NCI-H2227 (cell line): ENCODE data around the gene DNAH3.
A peak's percentile ranks its signal among the peaks of the same experiment; 100 is the strongest.
"Not testable (repeated sequence)": the region's sequence is repeated elsewhere in the genome, so short reads cannot be mapped to it uniquely, and the experiment has no call there.

Source experiments
- DNase-seq: peaks from one replicate; lab custom pipeline; 2025; ENCODE audit not compliant: unreplicated experiment; lab: John Stamatoyannopoulos, UW

DNAH3 gene

DNA sequence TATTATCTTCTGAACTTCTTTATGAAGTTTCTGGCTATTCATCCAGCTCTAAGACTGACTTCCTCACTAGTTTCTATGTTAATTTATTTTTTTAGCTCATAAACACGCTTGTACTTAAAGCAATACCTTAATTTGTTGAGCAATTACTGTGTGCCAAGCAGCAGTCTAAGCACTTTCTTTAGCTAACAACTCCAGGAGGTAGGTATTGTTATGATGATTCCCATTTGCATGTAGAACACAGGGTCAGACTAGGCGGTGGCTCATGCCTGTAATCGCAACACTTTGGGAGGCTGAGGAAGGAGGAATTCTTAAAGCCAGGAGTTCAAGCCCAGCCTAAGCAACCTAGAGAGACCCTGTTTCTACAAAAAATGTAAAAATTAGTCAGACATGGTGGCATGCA, 19.8 kb downstream of the DNAH3 start:
- DNase-seq, result no peak

DNA sequence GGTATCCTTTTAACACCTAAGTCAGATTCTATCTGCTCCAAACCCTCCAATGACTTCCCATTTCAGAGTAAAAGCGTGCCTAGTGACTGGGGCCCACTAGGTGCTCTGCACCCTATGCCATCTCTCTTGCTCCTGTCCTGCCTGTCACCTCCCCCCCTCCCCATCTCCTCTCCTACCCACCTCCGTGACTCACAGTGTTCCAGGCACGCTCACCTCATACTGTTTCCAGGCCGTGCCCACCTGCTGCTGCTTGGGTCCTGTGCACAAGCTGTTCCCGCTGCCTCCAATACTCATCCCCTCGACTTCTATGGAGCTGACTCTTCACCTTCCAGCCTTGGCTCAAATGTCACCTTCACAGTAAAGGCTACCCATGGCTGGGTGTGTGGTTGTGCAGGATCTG, 21.7 kb downstream of the DNAH3 start:
- DNase-seq, result no peak

DNA sequence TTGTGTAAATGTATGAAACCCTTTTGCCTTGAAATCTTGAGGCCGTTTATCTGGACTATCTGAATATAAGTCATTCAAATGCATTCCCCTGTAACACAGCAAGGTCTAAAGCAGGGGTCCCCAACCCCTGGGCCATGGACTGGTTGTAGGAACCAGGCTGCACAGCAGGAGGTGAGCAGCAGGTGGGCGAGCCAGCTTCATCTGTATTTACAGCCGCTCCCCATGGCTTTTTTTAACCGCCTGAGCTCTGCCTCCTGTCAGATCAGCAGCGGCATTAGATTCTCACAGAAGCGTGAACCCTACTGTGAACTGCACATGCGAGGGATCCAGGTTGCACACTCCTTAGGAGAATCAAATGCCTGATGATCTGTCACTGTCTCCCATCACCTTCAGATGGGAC, 24.1 kb downstream of the DNAH3 start:
- no peak for DNase-seq

DNA sequence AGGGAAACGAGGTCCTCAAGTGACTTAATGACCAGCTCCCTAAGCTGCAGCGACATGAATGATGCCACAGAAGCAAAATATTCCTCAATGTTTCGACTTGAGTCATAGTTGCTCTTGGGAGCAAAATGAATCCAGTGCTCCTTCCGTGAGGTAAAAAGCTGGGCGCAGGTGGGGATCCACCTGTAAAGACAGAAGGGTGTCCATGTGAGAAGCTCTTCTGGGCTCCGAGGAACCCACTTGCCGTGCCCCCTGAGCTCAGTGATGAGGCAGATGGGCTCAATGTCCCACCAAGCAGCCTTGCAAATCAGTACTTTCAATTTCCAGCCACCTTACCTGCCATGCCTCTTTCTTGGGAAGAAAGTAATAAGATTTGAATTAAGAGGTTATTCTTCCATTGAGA, 25.5 kb downstream of the DNAH3 start:
- no peak for DNase-seq

DNA sequence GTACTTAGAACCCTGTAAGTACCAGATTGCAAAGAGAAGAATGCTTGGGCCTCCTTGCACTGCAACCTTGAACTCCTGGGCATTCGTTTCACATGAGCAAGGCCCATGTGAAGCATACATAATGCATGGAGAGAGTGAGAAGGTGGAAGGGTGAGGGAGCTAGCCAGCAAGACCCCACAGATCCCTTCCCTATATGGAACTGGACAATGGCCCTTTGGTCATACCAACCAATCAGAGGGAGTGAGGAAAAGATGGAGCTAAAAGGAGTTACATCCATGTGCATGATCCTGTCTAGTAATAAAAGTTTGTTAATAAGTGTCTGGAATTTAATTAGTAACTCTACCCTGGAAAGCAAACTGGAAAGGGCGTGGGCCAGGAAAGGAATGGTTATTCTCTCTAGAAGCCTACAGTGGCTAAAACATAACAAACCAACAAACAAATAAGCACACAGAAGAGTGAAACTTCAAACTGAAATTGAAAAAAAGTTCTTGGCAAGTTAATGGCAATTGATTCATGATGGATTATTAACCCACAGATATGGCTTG, 29.6 kb downstream of the DNAH3 start:
- no peak for DNase-seq

DNA sequence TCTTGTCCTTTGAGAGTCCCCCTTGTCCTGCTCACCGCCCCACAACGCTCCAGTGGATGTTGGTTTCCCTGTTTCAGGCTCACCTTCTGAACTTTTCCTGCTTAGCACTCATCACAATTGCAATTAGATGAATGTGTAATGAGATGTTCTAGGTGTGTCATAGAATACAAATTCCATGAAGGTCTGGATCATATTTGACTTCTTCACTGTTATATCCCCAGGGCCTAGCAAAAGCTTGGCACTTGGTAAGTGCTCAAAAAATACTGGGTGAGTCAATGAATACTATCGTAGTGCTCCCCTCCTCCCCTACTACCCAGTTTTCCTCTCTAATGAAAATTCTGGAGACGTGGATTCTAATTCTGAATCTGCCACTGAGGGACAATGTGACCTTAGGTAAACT, 33.1 kb downstream of the DNAH3 start:
- no peak for DNase-seq

DNA sequence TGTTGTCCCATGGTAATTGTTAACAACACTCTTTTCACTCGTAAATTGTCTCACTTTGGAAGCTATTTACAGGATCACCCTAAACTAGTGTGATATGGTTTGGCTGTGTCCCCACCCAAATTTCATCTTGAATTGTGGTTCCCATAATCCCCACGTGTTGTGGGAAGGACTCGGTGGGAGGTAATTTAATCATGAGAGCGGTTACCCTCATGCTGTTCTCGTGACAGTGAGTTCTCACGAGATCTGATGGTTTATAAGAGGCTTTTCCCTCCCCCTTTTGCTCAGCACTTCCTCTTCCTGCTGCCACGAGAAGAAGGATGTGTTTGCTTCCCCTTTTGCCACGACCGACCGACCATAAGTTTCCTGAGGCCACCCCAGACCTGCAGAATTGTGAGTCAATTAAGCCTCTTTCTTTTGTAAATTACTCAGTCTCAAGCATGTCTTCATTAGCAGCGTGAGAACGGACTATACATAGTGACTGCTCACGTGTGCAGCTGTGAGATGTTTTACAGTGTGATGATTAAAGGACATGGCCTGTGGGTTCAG, 34.4 kb downstream of the DNAH3 start:
- no peak for DNase-seq

DNA sequence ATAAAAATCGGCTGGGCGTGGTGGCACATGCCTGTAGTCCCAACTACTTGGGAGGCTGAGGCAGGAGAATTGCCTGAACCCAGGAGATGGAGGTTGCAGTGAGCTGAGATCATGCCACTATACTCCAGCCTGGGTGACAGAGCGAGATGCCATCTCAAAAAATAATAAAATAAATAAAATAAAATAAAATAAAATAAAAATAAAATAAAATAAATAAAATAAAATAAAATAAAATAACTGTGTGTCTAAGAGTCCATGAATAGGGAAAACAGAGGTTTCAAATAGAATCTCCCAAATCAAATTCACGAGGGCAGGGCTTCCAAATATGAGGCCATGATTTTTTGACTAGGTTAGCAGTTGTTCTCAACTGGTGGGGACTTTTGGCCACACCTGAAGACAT, 35.1 kb downstream of the DNAH3 start:
- not testable (repeated sequence) for DNase-seq

DNA sequence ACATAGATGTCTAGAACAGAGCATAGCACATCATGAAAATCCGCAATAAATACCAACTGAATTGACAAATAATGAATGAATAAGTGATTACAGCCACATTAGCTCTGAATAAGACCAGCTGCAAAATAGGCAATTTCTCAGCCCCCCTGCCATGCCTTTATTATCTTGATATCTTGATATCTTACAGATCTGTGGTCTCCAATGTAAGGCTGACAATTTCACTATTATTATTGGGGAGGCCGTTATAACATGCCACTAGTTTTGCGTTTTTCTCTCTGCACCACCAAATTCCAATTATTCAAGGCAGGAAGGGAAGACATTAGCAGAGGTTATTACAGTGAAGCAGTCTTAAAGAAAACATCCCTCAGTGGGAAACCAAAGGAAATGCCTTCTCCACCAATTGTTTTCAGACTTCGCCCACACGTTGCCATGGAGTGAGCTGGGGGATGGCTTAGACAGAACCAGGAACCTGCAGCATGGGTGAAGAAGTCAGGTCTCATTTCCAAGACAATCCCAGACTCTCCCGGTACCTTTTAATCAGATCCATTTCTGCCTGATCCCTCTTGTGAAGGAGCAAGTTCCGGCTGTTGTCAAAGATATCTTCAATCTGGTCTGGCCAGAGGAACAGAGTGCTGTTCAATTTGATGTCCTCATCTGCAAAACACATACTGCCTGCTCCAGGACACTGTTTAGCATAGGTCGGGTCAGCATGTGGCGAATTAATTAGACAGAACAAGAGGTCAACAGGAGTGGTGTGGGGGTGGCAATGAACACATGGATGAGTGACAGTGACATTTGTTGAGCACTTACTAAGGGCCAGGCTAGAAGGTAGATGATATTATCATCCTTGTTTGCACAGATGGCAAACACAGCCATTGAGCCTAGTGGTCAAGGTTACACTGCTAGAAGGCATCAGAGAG, 46.4 kb downstream of the DNAH3 start:
- peak; percentile 66 for DNase-seq

DNA sequence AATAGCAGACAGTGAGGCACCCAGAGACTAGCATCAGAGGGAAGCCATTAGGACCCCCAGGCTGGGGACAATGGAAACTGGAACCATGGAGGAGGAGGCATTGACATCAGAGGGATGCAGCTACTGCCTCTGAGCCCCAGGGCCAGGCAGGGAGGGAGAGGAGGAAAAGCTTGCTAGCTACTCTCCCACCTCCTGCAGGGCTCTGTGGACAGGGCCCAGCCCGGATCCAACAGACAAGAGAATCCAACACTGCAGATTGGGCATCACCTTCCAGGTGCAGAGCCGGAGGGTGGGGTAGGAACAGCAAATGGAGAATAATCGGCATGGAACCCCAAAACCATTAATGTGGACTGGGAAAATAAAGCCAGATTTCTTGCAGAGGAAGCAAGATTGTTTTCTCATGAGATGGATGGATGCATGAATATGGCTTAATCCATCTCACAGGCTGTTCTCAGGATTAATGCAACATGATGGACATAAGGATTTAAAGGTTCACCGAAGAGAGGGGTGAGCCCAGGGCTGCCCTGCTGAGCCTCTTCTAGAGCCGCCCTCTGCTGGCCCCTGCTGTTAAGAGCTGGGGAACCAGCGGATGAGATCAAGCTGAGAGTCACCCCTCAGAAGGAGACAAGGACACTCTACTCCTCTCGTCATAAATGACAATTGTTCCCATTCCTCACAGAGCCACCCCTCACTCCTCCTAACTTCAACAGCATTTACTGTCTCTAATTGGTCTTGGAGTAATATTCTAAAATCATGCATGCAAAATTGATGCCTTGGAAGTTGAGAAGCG, 48.8 kb downstream of the DNAH3 start:
- peak; percentile 5 for DNase-seq

DNA sequence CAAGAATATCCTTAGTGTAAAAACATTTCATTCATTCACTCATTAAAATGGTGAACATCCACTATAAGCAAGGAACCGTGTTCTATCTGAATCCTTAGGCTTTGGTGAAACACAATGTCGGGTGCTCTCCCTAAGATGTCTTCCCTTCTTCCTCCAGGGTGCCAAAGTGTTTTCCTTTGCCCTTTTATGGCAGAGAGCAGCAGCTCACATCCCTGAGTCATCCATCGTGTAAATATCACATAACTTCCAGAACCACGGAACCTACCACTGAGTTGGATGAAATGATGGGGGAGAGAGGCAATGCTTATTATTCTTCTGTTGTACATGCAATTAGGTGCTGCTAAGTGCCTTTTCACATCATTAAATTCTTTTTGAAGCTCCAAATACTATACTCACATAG, 50.2 kb downstream of the DNAH3 start:
- DNase-seq, result no peak

DNA sequence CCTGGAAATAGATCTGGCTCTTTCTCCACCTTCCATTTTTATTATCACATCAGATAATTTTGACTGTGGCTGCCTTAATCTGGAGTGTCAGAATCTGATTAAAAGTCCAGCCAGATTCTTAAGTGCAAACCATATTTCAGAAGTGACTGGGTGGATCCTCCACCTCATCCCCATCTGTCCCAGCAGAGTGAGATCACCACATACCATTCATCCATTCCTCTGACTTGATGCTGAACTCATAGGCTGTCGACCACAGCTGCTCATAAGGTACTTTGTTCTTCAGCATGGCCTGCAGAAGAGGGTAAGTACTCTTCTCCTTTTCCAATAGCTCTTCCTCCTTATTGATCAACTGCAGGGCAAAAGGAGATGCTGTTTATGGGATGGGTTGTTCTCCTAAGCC, 53.5 kb downstream of the DNAH3 start:
- no peak for DNase-seq

DNA sequence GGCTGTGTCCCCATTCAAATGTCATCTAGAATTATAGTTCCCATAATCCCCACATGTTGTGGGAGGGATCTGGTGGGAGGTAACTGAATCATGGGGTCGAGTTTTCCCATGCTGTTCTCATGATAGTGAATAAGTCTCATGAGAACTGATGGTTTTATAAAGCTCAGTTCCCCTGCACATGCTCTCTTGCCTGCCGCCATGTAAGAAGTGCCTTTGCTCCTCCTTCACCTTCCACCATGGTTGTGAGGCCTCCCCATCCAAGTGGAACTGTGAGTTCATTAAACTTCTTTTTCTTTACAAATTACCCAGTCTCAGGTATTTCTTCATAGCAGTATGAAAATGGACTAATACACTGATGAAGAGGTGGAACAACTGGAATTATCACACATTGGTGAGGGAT, 55.9 kb downstream of the DNAH3 start:
- not testable (repeated sequence) for DNase-seq

DNA sequence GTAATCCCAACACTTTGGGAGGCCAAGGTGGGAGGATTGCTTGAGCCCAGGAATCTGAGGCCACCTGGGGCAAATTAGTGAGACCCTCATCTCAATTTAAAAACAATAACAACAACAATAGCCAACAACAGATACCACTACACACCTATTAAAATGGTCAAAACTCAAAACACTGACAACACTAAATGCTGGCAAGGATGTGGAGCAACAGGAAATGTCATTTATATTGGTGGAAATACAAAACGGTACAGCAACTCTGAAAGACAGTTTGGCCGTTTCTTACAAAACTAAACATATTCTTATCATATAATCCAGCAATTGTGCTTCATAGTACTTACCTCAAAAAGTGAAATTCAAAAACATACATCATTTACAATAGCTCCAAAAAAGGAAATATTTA, 57.7 kb downstream of the DNAH3 start:
- no peak for DNase-seq

DNA sequence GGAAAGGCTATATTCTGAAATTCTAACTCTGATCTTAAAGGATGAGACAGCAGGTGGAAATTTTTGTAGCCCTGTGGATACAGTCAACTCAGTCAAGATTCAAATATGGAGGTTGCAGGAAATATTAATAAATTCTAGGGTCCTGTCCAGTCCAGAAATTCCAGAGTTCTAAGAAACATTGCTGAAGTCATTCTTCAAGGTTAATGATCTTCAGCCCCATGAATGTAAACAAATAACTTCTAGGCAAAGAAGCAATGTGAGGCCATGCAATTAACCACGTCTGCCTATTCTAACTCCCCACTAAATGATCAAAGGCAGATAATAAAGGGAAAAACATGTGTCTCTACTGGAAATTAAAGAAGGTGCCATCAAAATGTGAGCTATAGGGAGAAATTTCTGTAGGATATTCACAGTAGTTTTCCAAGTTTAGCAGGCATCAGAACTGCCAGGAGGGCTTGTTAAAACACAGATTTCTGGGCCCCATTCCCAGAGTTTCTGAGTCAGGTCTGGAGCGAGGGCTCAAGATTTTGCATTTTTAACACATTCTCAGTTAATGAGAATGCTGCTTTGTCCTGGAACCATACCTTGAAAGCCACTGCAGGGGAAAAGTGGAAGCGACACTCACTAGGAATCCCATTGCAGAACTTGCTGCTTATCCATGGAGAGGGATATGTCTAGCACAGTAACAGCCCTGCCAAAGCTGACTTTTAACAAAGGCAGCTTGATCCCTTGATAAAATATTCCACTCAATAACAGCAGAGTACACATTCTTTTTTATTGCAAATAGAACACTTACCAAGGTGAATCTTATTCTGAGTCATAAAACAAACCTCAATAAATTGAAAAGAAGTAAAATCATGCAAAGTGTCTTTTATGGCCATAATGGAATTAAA, 61.8 kb downstream of the DNAH3 start:
- DNase-seq, result no peak

DNA sequence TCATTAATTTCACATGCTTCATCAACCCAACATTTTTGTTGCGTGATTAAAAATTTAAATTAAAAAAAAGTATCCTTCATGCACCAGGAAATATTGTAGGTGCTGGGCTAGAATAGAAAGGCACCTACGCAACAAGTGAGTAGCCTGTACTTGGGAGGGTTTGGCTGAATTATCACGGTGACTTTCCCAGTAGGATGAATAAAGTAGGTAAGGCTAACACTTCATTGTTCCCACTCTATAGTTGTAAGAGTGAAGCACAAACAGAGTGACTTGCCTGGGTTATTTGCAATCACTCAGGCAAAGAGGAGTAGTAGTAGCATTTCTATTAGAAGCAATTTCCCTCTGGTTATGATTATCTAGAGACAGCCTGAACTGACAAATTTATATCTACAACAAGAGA, 62.5 kb downstream of the DNAH3 start:
- DNase-seq, result no peak

DNA sequence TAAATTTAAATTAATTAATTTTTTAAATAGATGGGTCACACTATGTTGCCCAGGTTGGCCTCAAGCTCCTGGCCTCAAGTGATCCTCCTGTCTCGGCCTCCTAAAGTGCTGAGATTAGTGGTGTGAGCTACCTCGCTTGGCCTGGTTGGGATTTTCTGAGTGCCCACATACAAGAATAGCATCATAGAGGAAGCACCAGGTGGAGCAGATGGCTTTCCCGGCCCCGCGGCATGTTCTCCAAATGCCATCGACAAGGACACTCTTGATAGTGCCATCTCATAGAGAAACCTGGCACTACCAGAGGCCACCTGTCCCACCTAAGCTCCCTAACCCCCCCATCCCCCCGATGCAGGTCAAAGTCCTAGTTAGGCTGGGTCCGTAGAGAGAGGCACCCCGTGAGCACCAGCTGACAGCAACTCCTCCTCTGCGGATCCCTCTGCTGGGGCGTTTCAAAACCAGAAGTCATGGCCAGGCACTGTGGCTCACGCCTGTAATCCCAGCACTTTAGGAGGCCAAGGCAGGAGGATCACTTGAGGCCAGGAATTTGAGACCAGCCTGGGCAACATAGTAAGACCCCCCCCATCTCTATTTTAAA, 65.9 kb downstream of the DNAH3 start:
- no peak for DNase-seq

DNA sequence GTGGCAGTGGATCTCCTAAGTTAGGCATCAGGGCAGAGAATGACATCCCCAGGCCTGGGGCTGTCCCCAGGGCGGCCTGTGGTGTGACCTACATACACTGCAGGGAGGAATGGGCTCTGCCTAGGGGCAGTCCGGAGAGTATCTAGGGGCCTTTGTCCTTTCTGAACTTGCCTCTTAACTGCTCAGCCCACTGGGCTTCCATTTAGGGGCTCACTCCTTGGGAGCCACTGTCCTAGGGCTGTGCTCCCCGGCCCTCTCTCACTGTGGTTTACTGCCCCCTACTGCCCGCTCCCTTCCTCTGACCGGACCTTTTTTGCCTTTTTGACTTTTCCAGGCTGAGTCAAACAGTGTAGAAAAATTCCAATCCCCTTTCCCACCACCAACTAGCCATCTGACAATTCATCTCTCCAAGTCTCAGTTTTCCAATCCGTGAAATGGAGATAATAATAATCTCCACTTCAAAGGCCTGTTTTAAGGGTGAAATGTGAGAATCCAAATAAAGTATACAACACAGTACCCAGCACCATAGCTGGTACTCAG, 66.8 kb downstream of the DNAH3 start:
- peak; percentile 53 for DNase-seq

DNA sequence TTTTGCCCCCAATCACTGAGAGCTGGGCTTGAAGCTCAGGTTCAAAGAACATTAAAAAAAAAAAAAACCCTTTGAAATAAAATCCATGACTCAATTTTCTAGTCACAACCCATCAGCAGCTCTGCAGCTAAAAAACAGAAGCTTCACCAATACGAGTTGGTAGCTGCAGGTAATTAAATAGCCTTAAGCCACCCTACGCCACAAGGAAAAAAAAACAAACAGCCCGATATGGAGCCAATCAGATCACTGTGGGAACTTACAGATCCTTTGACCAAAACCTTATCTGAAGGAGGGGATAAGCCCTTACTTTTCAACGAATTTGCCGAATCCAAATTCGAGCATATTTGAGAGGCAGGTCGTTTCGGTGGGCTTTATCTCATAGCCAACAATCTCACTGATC, 69.3 kb downstream of the DNAH3 start:
- no peak for DNase-seq

DNA sequence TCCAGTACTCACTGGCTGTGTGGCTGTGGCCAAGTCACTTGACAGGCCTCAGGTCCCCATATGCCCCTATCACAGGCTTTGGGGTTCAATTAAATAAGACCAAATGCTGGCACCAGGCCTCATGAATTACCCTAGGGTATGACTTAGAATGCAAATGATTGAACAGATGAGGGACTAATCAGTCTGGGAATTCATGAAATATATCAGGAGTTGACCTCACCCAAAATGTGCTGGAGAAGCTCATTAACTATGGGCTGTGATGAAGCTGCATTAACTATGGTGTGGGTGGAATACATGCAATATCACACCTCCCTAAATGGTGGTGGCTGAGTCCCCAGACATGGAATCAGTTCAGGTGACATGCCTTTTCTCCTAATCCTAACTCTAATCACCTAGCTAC, 72.1 kb downstream of the DNAH3 start:
- no peak for DNase-seq
